Skin epidermis (tissue), 12 donors: ENCODE data around the gene NECTIN2.
"Not testable (repeated sequence)": the region's sequence is repeated elsewhere in the genome, so short reads cannot be mapped to it uniquely, and the experiment has no call there.

Source experiments
- H3K27ac ChIP-seq, 21 experiments: fragments of 200-600 bp; sonication (generic) in 11 of 21; one replicate each; pipeline ENCODE4 v1.5.0; 2020; ENCODE audit warnings: mild to moderate bottlenecking in 3 of 21, inconsistent platforms in 2 of 21, moderate library complexity in 2 of 21
- H3K4me3 ChIP-seq, 7 experiments: fragments of 200-600 bp; sonication (generic) in 2 of 7; one replicate each; pipeline ENCODE4 v1.5.0; 2020; ENCODE audit warnings: inconsistent platforms in 2 of 7, mild to moderate bottlenecking in 2 of 7, moderate library complexity in 1 of 7

Gene NECTIN2

DNA sequence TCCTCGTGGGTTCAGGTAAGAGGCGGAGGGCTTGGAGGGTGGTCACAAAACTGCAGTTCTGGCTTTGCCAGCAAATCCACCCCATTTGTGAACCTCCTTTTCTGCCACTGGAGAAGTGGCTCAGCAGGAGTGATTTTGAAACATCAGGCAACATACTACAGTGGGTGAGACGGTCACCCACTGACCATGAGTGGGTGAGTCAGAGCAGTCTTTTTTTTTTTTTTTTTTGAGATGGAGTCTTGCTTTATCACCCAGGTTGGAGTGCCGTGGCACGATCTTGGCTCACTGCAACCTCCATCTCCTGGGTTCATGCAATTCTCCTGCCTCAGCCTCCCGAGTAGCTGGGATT is 47.9 kb downstream of the NECTIN2 start:
- no peak overlapping the region for H3K27ac ChIP-seq
- H3K4me3 ChIP-seq: no peak overlapping the region

DNA sequence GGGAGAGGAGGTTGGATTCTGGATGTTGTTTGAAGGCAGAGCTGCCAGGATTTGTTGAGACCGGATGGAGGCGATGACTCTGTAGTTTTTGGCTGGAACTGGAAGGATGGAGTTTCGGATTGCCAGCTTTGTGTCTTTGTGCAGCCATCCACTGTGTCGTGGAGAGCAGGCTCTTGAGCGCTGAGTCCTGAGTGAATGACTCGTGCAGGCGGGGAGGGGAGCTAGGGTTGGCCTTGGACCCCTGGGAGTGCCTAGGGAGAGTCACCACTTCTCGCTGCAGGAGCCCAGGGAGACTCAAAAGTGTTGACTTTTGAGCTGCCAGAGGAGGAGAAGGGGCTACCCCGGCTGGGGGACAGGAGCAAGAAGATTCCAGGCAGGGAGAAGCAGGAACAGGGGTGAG is 48.8 kb downstream of the NECTIN2 start:
- Histone ChIP-seq H3K27ac (no peak overlapping the region), H3K4me3 (no peak overlapping the region)

DNA sequence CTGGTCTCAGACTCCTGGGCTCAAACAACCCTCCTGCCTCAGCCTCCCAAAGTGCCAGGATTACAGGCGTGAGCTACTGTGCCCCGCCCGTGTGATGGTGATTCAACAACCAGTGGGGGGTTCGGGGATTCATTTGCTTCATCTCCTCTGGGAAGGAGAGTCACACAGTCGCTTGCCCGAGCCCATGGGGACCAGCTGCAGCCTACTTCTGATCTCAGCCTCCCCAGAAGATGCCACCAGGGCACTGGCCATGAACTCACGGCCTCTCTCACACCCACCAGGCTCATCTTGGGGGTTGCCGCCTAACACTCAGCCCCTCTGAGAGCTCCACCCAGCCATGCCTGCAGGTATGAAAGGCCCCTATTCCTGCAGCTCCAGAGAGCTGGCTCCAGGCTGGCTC is 51.7 kb downstream of the NECTIN2 start:
- Histone ChIP-seq H3K4me3 (no peak overlapping the region), H3K27ac (no peak overlapping the region)

DNA sequence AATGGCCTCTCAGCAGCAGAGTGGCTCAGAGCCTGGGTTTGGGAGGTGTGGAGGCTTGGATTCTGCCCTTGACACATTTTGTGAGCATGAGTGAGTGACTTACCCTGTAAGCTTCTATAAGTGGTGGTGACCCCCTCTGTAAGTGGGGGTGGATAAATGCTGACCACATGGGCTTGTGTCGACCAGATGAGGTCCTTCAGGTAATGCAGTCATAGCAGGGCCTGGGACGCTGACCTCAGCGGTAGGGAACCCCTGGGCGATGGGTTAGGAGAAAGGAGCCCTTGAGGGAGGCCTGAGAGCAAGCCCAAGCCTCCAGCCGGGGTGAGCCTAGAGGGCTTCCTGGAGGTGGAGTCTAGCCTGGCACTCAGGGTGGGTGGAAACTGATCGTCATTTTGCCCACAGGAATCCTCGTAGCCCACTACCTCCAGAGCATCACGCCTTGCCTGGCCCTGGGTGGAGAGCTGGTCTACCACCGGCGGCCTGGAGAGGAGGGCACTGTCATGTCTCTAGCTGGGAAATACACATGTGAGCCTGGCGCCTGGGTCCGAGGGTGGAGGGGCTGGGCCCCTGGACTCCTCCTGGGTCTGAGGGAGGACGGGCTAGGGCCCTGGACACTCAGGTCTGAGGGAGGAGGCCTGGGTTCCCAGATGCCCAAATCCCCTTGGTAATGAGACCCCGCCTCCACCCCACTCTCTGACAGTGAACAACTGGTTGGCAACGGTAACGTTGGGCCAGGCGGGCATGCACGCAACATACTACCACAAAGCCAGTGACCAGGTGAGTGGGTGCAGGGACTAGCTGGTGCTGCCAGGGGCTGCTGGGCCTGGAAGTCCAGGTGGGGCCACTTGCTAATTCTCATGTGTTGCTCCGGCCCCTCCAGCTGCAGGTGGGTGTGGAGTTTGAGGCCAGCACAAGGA is 54.5 kb downstream of the NECTIN2 start:
- no peak overlapping the region for H3K27ac ChIP-seq
- H3K4me3 ChIP-seq: no peak overlapping the region

DNA sequence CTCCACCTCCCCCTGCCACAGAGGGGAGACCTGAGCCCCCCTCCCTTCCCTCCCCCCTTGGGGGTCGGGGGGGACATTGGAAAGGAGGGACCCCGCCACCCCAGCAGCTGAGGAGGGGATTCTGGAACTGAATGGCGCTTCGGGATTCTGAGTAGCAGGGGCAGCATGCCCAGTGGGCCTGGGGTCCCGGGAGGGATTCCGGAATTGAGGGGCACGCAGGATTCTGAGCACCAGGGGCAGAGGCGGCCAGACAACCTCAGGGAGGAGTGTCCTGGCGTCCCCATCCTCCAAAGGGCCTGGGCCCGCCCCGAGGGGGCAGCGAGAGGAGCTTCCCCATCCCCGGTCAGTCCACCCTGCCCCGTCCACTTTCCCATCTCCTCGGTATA is 57.1 kb downstream of the NECTIN2 start:
- Histone ChIP-seq H3K27ac (no peak overlapping the region), H3K4me3 (no peak overlapping the region)

DNA sequence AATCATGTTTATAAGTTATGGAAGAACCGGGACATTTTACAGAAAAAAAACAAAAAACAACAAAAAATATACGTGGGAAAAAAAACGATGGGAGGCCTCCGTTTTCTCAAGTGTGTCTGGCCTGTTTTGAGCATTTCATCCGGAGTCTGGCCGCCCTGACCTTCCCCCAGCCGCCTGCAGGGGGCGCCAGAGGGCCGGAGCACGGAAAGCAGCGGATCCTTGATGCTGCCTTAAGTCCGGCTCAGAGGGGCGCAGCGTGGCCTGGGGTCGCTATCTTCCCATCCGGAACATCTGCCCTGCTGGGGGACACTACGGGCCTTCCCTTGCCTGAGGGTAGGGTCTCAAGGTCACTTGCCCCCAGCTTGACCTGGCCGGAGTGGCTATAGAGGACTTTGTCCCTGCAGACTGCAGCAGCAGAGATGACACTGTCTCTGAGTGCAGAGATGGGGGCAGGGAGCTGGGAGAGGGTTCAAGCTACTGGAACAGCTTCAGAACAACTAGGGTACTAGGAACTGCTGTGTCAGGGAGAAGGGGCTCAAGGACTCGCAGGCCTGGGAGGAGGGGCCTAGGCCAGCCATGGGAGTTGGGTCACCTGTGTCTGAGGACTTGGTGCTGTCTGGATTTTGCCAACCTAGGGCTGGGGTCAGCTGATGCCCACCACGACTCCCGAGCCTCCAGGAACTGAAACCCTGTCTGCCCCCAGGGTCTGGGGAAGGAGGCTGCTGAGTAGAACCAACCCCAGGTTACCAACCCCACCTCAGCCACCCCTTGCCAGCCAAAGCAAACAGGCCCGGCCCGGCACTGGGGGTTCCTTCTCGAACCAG is 57.7 kb downstream of the NECTIN2 start:
- Histone ChIP-seq H3K27ac (peak overlapping the region in 1 of 21 experiments; percentile 26), H3K4me3 (no peak overlapping the region)

DNA sequence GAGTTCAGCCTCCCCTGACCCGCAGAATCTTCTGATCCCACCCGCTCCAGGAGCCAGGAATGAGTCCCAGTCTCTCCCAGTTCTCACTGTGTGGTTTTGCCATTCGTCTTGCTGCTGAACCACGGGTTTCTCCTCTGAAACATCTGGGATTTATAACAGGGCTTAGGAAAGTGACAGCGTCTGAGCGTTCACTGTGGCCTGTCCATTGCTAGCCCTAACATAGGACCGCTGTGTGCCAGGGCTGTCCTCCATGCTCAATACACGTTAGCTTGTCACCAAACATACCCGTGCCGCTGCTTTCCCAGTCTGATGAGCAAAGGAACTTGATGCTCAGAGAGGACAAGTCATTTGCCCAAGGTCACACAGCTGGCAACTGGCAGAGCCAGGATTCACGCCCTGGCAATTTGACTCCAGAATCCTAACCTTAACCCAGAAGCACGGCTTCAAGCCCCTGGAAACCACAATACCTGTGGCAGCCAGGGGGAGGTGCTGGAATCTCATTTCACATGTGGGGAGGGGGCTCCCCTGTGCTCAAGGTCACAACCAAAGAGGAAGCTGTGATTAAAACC is 58.4 kb downstream of the NECTIN2 start:
- Histone ChIP-seq H3K4me3 (no peak overlapping the region), H3K27ac (peak overlapping the region in 2 of 21 experiments; percentile 26 to 47)

DNA sequence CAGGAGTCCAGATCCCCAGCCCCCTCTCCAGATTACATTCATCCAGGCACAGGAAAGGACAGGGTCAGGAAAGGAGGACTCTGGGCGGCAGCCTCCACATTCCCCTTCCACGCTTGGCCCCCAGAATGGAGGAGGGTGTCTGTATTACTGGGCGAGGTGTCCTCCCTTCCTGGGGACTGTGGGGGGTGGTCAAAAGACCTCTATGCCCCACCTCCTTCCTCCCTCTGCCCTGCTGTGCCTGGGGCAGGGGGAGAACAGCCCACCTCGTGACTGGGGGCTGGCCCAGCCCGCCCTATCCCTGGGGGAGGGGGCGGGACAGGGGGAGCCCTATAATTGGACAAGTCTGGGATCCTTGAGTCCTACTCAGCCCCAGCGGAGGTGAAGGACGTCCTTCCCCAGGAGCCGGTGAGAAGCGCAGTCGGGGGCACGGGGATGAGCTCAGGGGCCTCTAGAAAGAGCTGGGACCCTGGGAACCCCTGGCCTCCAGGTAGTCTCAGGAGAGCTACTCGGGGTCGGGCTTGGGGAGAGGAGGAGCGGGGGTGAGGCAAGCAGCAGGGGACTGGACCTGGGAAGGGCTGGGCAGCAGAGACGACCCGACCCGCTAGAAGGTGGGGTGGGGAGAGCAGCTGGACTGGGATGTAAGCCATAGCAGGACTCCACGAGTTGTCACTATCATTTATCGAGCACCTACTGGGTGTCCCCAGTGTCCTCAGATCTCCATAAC is 59.5 kb downstream of the NECTIN2 start, which contains the start of gene APOE:
TSS of gene APOE (plus strand) at position 360 of the 724 bp plus-strand sequence. CDS start 829 bp downstream, outside the sequence.
- H3K4me3 ChIP-seq: peak within 1 kb of the TSS; percentile 10 to 47 (median 26)
- peak within 1 kb of the TSS in 17 of 21 experiments; percentile 7 to 87 (median 54) for H3K27ac ChIP-seq

DNA sequence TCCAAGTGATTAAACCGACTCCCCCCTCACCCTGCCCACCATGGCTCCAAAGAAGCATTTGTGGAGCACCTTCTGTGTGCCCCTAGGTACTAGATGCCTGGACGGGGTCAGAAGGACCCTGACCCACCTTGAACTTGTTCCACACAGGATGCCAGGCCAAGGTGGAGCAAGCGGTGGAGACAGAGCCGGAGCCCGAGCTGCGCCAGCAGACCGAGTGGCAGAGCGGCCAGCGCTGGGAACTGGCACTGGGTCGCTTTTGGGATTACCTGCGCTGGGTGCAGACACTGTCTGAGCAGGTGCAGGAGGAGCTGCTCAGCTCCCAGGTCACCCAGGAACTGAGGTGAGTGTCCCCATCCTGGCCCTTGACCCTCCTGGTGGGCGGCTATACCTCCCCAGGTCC is 61.5 kb downstream of the NECTIN2 start:
- Histone ChIP-seq H3K27ac (peak overlapping the region in 3 of 21 experiments; percentile 11 to 21 (median 13)), H3K4me3 (peak overlapping the region in 1 of 7 experiments; percentile 40)

DNA sequence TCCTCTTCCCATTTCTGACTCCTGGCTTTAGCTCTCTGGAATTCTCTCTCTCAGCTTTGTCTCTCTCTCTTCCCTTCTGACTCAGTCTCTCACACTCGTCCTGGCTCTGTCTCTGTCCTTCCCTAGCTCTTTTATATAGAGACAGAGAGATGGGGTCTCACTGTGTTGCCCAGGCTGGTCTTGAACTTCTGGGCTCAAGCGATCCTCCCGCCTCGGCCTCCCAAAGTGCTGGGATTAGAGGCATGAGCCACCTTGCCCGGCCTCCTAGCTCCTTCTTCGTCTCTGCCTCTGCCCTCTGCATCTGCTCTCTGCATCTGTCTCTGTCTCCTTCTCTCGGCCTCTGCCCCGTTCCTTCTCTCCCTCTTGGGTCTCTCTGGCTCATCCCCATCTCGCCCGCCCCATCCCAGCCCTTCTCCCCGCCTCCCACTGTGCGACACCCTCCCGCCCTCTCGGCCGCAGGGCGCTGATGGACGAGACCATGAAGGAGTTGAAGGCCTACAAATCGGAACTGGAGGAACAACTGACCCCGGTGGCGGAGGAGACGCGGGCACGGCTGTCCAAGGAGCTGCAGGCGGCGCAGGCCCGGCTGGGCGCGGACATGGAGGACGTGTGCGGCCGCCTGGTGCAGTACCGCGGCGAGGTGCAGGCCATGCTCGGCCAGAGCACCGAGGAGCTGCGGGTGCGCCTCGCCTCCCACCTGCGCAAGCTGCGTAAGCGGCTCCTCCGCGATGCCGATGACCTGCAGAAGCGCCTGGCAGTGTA is 62.2 kb downstream of the NECTIN2 start:
- Histone ChIP-seq H3K27ac (peak overlapping the region in 1 of 21 experiments; percentile 21), H3K4me3 (no peak overlapping the region)

DNA sequence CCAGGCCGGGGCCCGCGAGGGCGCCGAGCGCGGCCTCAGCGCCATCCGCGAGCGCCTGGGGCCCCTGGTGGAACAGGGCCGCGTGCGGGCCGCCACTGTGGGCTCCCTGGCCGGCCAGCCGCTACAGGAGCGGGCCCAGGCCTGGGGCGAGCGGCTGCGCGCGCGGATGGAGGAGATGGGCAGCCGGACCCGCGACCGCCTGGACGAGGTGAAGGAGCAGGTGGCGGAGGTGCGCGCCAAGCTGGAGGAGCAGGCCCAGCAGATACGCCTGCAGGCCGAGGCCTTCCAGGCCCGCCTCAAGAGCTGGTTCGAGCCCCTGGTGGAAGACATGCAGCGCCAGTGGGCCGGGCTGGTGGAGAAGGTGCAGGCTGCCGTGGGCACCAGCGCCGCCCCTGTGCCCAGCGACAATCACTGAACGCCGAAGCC is 62.8 kb downstream of the NECTIN2 start:
- H3K4me3 ChIP-seq: no peak overlapping the region
- no peak overlapping the region for H3K27ac ChIP-seq

DNA sequence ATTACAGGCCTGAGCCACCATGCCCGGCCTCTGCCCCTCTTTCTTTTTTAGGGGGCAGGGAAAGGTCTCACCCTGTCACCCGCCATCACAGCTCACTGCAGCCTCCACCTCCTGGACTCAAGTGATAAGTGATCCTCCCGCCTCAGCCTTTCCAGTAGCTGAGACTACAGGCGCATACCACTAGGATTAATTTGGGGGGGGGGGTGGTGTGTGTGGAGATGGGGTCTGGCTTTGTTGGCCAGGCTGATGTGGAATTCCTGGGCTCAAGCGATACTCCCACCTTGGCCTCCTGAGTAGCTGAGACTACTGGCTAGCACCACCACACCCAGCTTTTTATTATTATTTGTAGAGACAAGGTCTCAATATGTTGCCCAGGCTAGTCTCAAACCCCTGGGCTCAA is 63.7 kb downstream of the NECTIN2 start:
- no peak overlapping the region for H3K4me3 ChIP-seq
- peak overlapping the region in 10 of 21 experiments; percentile 11 to 75 (median 52) for H3K27ac ChIP-seq

DNA sequence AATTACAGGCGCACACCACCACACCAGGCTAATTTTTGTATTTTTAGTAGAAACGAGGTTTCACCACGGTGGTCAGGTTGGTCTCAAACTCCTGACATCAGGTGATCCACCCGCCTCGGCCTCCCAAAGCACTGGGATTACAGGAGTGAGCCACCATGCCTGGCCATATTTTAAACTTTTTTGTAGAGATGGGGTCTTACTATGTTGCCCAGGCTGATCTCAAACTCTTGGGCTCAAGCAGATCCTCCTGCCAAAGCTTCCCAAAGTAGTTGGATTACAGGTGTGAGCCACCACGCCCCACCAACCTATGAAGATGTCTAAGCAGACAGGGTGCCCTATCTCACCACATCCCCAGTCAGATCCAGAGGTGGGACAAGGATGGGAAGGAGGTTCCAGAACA is 65.8 kb downstream of the NECTIN2 start:
- not testable (repeated sequence) for H3K4me3 ChIP-seq
- H3K27ac ChIP-seq: peak overlapping the region in 6 of 21 experiments; percentile 1 to 83 (median 20)

DNA sequence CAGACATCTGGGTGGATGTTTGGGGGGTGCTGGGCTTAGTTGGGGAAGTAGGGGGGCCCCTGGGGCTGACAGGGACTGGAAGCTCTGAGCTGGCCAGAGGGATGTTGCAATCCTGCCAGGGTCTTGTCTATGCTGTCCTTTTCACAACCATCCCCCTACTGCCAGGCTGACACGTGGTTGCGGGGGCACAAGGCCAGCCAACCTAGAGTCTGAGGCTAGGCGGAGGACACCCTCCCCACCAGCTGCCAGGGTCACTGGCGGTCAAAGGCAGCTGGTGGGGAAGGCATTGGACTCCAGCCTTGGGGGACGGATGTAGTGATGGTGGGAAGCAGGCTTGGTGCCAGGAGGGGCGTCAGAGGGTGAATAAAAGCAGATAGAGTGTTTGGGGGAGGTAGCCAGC is 66.8 kb downstream of the NECTIN2 start:
- peak overlapping the region in 4 of 21 experiments; percentile 17 to 83 (median 34) for H3K27ac ChIP-seq

DNA sequence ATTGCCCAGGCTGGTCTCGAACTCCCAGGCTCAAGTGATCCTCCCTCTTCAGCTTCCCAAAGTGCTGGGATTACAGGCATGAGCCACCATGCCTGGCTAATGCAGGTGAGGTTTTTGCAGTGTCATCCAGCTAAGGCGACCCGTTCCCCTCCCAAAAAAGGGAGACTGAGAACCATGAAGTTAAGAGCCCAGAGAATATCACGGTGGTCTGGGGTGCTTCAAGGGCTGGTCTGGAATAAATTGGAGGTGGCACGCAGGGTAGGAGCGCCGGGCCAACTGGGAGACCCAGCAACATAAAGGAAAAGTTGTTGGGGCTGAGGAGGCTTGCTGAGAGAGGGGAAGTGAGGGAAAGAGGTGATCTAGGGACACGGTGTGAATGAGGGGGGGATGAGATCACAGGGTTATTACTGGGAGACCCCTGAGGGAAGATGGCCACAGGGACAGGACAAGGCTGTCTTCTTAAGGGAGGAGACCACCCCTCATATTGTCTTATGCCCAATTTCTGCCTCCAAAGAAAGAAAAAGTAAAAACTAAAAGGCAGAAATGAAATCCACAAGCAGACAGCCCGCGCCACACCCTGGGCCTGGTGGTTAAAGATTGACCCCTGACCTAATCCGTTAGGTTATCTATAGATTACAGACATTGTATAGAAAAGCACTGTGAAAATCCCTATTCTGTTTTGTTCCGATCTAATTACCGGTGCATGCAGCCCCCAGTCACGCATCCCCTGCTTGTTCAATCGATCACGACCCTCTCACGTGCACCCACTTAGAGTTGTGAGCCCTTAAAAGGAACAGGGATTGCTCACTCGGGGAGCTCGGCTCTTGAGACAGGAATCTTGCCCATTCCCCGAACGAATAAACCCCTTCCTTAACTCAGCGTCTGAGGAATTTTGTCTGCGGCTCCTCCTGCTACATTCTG is 67.7 kb downstream of the NECTIN2 start:
- H3K27ac ChIP-seq: peak overlapping the region in 14 of 21 experiments; percentile 5 to 83 (median 64)
- peak overlapping the region in 2 of 7 experiments; percentile 35 to 48 for H3K4me3 ChIP-seq

More for the DNA sequence above, 66.8 kb downstream of the NECTIN2 start:
- H3K4me3 ChIP-seq: no peak overlapping the region

DNA sequence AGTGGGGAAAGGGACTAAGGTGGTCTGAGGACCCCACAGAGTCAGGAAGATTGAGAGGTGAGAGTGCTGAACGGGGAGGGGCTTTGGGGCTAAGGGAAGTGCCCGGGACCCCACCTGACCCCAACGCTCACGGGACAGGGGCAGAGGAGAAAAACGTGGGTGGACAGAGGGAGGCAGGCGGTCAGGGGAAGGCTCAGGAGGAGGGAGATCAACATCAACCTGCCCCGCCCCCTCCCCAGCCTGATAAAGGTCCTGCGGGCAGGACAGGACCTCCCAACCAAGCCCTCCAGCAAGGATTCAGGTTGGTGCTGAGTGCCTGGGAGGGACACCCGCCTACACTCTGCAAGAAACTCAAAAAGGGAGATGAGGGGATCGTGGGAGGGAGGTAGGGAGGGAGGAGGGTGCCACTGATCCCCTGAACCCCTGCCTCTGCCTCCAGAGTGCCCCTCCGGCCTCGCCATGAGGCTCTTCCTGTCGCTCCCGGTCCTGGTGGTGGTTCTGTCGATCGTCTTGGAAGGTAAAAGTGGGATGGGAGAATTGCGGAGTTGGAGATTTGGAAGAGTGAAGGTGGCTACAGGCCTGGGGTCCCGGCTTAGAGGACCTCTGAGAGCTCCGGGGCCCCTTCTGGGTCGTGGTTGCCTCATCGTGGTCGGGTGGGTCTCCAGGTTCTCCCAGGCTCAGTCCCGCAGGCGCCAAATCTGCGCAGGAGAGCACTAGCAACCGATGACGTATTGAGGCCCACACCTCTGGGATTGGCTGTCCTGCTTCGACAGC is 68.5 kb downstream of the NECTIN2 start, which contains the start of gene APOC1:
TSS of gene APOC1 (plus strand) at position 176 of the 774 bp plus-strand sequence. CDS start at position 460, 284 bp downstream.
- Histone ChIP-seq H3K27ac (peak within 1 kb of the TSS in 19 of 21 experiments; percentile 5 to 83 (median 57)), H3K4me3 (peak within 1 kb of the TSS; percentile 30 to 48 (median 36))
